GM12872 (cell line): ENCODE results near the gene ACKR2.

Experiments used
- TF ChIP-seq, protein P1 (sequence below): IDR thresholded peaks from 3 replicates; pipeline ENCODE4 v1.5.1; 2011; ENCODE audit warnings: low read depth, mild to moderate bottlenecking, low read length, moderate library complexity; ENCODE audit not compliant: insufficient read depth

Gene ACKR2

DNA sequence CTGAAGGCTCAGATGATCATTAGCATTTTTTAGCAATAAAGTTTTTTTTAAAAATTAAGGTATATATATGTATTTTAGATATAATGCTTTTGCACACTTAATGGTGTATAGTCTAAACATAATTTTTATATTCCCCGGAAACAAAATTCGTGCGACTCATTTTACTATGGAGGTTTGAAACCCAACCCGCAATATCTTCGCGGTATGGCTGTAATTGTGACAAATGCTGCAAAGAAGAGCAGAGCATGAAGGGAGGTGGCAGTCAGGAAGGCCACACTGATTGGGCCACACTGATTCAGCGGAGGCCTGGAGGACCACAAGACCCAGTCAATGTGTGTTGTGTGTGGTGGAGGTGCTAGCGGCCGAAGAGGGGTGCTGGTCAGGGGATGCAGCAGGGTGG lies 70.9 kb downstream of the ACKR2 start:
- TF ChIP-seq, protein P1, sequence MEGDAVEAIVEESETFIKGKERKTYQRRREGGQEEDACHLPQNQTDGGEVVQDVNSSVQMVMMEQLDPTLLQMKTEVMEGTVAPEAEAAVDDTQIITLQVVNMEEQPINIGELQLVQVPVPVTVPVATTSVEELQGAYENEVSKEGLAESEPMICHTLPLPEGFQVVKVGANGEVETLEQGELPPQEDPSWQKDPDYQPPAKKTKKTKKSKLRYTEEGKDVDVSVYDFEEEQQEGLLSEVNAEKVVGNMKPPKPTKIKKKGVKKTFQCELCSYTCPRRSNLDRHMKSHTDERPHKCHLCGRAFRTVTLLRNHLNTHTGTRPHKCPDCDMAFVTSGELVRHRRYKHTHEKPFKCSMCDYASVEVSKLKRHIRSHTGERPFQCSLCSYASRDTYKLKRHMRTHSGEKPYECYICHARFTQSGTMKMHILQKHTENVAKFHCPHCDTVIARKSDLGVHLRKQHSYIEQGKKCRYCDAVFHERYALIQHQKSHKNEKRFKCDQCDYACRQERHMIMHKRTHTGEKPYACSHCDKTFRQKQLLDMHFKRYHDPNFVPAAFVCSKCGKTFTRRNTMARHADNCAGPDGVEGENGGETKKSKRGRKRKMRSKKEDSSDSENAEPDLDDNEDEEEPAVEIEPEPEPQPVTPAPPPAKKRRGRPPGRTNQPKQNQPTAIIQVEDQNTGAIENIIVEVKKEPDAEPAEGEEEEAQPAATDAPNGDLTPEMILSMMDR, result no peak

DNA sequence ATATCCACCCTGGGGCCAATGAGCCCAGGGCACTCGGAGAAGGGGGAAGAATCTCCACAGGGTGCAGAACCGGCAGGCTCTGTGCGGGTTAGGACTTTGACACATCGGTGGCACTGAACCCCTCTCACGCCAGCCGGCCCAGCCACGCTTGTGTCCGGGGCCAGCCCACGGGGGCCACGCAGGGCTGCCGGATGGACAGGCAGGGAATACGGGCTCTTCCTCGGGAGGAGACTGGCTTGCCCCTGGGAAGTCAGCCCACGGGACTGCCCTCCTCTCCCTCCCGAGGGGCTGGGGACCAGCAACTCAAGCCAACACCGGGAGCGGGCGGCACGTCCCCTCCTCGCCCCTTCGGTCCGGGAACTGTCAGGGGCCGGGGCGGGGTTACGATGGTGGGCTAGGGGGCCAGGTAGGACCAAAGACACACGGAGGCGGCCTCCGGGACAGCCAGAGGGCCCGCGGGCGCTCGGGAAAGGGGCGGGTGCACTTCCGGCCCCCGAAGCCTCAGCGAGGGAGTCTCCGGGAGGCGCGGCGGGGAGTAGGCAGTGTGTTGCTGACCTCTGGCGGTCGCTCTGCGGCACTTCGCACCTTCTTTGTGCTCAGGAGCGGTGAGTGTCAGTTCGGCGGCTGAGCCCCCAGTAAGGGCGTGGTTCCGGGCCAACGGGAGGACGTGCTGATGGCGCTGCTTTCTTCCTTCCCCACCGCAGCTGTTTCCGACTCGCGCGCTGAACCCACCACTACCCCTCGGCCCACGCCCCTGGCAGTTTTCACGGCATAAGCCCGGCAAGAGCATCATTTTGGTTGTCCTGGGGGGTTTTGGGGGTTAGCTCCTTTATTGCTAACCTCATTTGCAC lies 71.6 kb downstream of the ACKR2 start:
- TF ChIP-seq, protein P1, result peak; percentile 92

DNA sequence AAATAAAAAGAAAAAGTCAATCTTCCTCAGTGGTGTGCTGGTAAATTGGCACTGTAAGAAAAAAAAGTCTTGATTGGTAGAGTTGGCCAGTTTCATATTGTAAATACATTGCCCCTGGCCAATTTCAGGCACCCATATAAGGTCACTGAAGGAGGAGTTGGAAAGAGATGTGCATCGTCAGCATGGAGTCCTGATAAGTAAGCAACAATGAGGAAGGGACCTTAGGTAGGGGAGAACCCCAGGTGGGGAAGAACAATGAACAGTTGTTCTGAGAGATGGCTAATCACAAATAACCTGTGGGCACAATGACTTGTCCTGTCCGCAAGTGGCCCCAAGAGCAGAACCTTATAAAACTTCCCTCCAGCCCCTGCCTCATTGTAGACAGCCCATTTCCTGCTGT lies 75.1 kb downstream of the ACKR2 start:
- TF ChIP-seq, protein P1, result no peak

DNA sequence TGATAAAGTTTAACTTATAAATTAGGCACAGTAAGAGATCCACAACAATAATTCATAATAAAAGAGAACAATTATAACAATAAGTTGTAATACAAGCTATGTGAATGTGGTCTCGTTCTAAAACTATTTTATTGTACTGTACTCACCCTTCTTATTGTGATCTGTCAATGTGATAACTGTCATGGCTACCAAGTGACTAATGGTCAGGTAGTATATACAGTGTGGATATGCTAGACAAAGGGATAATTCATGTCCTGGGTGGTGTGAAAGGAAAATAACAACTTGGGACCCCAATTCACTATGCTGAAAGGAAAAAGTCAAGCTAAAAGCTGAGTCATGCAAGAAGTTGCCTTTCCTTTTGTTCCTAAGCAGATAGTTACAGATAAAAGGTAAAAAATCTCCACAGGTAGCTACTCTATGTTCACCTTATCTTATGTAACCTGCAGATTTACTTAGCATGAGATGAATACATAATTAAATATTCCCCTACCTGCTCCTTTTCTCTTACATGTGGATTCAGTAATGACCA lies 77.1 kb downstream of the ACKR2 start:
- TF ChIP-seq, protein P1, result no peak

DNA sequence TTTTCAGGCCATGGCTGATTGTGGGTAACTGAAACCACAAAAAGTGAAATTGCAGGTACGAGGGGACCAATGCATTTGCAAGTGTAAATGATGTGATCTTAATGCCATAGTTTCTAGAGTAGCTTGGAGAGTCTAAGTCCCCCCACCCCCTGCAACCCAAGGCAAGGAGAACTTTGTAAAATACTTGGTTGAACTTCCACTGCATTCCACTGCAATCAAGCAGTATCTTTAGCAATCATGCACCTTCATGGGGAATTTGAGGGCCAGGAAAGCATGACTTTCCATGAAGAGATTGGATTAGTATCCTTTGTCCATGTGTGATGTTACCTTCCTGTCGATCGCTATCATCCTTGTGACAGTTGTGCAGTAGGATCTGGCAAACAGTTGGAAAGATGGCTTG lies 77.8 kb downstream of the ACKR2 start:
- TF ChIP-seq, protein P1, result no peak

DNA sequence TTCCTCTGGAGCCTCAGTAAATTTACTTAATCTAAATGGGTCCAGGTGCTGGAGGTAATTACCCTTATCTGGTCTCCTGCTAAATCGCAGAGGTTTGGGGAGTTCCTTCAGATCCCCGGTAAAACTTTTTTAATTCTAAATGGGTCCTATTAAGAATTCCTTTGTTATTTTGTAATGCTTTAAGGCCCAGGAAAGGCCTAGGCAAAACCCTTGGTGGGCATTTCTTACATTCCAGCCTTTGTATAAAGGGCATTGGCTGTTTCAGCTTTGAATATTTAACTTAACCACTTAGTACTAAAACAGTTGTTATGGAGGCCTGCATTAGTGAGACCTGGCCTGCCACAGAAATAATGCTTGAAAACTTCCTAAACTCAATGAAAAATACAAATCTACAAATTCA lies 81.8 kb downstream of the ACKR2 start:
- TF ChIP-seq, protein P1, result no peak

DNA sequence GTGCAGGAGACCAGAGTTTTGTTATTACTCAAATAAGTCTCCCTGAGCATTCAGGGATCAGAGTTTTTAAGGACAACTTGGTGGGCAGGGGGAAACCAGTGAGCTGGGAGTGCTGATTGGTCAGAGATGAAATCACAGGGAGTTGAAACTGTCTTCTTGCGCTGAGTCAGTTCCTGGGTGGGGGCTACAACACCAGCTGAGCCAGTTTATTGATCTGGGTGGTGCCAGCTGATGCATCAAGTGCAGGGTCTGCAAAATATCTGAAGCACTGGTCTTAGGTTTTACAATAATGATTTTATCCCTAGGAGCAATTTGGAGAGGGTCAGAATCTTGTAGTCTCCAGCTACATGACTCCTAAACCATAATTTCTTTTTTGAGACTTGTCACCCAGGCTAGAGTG lies 82.9 kb downstream of the ACKR2 start:
- TF ChIP-seq, protein P1, result no peak
